ENCODE data around the gene PEX14.
"Not testable (repeated sequence)": the region's sequence is repeated elsewhere in the genome, so short reads cannot be mapped to it uniquely, and the experiment has no call there.

The PEX14 gene

DNA sequence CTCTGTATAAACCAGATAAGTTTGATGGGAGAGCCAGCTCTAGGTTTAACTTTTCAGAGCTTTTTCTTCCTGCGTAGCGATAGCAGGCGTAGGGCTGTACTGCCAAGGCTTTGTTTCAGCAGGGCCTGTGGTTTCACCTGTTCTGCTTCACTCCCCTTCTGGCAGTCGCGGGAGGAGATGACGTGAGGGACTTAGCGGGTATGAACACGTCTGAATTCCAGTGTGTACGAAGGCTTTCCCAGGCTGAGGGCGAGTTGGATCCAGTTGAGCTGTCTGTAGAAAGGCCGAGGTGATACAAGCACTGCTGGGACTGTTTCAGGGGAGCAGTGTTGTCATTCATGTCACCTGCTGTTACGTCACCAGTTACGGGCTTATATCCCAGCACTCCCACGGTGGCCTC, 21.2 kb downstream of the PEX14 start:
- no peaks in the 10 kb centered on the region for H3K27me3 Mint-ChIP-seq
- no peaks in the 10 kb centered on the region for H3K9me3 Mint-ChIP-seq
- peaks cover 7% of the 10 kb centered on the region for H3K36me3 Mint-ChIP-seq (ENCODE audit: low read depth)
- H3K27ac Mint-ChIP-seq: peak overlapping the region; percentile 10
- H3K4me1 Mint-ChIP-seq: peaks cover 50% of the 10 kb centered on the region
- ATAC-seq (no peak), DNase-seq (no peak)
- peak overlapping the region; percentile 77 for H3K4me3 Mint-ChIP-seq

DNA sequence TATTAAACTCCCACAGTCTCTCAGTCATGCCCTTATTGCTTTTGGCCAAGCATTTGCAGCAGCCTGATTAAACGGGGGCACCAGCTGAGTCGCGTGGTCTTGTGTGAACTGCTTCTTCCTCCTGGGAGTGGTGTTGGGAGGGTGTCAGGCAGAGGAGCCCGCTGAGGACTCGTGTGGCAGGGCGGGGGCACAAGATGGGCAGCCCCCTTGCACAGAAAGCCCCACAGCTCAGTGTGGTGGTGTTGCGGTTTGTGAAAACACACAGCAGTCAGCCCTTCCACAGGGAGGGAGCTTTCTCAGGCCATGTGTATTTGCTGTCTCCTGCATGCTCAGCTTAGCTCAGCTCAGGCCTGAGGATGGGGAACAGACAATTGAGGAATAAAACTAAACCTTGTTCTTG, 22.4 kb downstream of the PEX14 start:
- H3K27me3 Mint-ChIP-seq: no peaks in the 10 kb centered on the region
- no peak overlapping the region for H3K27ac Mint-ChIP-seq
- no peaks in the 10 kb centered on the region for H3K9me3 Mint-ChIP-seq
- H3K4me3 Mint-ChIP-seq: no peak overlapping the region
- no peak for ATAC-seq
- peaks cover 54% of the 10 kb centered on the region for H3K4me1 Mint-ChIP-seq
- no peak for DNase-seq
- H3K36me3 Mint-ChIP-seq (ENCODE audit: low read depth): peaks cover 7% of the 10 kb centered on the region

DNA sequence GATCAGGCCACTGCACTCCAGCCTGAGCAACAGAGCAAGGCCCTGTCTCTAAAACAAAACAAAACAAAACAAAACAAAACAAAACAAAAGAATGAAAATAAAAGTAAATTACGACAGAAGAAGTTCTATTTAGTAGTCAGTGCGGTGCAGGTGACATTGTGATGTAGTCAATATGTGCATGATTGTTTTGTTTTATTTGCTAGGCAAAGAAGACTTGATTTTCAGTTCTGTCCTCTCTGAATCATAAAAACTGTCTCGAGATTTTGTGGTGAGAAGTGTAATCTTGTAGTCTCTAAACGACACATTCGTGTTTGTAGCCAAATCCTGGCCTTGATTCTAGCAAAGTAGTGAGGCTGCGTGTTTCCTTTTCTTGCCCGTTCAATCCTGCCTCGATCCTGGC, 23.5 kb downstream of the PEX14 start:
- ATAC-seq (no peak), DNase-seq (no peak)
- H3K36me3 Mint-ChIP-seq (ENCODE audit: low read depth): peaks cover 7% of the 10 kb centered on the region
- peaks cover 56% of the 10 kb centered on the region for H3K4me1 Mint-ChIP-seq
- H3K4me3 Mint-ChIP-seq: no peak overlapping the region
- no peaks in the 10 kb centered on the region for H3K9me3 Mint-ChIP-seq
- H3K27ac Mint-ChIP-seq: no peak overlapping the region
- no peaks in the 10 kb centered on the region for H3K27me3 Mint-ChIP-seq

DNA sequence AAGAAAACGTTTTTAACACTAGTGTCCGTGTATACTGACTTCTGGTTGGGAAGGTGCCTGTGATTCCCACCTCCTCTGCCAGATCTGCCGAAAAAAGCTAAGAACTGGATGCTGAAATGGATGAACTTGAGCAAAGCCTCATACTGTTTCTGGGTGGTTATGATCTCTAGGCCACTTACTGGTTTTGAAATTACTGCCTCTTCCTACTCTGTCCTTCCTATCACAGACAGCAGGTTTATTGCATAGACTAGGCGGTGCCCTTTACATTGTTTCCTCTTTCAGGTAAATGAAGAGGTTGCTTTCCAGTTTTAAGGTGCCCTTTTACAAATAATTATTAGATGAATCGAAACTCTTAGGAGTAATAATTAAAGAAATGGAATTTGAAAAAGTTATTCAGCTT, 27.5 kb downstream of the PEX14 start:
- H3K9me3 Mint-ChIP-seq: no peaks in the 10 kb centered on the region
- ATAC-seq (no peak), DNase-seq (no peak)
- peaks cover 38% of the 10 kb centered on the region for H3K4me1 Mint-ChIP-seq
- no peaks in the 10 kb centered on the region for H3K27me3 Mint-ChIP-seq
- H3K4me3 Mint-ChIP-seq: no peak overlapping the region
- no peaks in the 10 kb centered on the region for H3K36me3 Mint-ChIP-seq (ENCODE audit: low read depth)
- H3K27ac Mint-ChIP-seq: no peak overlapping the region

DNA sequence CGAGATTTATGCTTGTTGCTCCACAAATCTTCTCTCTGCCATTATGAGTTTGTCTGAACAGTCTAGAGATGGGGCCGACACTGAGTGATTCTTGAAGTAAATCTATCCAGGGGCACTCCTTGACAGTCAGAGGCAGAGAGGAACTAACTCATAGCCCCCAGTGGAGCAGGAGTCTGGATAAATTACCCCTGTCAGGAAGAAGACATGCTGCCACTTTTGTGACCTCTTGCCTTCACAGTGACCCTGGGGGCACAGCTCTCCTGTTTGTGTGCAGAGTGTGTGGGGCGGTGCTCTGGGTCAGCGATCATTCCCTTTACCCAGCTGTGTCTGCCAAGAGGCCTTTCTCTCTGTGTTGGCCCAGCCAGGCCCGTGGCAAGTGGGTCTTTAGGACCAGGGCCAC, 29.5 kb downstream of the PEX14 start:
- Mint-ChIP-seq H3K27ac (no peak overlapping the region), H3K9me3 (no peaks in the 10 kb centered on the region), H3K36me3 (ENCODE audit: low read depth) (no peaks in the 10 kb centered on the region), H3K4me1 (peaks cover 32% of the 10 kb centered on the region), H3K4me3 (no peak overlapping the region), H3K27me3 (no peaks in the 10 kb centered on the region)
- DNase-seq: no peak
- no peak for ATAC-seq

DNA sequence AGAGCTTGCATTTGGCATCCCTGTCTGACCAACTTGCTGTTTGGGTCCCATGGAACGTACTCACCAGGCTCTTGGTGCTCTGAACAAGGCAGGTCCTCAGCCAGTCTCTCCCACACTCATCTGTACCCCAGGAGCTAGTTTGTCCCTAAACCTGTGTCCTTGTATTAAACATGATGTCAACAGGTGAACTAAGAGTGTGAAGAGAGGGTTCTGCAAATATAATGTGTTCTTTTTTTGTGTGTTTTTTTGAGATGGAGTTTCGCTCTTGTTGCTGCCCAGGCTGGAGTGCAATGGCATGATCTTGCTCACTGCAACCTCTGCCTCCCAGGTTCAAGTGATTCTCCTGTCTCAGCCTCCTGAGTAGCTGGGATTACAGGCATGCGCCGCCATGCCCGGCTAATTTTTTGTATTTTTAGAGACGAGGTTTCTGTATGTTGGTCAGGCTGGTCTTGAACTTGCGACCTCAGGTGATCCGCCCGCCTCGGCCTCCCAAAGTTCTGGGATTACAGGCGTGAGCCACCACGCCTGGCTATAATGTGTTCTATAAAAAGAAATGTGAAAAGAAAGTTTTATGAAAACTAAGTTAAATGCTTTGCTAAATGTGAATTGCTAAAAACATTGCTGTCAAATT, 31.4 kb downstream of the PEX14 start:
- ATAC-seq; H3K9me3 Mint-ChIP-seq; DNase-seq; H3K36me3 Mint-ChIP-seq (ENCODE audit: low read depth); H3K27me3 Mint-ChIP-seq; H3K27ac Mint-ChIP-seq; H3K4me3 Mint-ChIP-seq: not testable (repeated sequence)
- peaks cover 45% of the 10 kb centered on the region for H3K4me1 Mint-ChIP-seq

DNA sequence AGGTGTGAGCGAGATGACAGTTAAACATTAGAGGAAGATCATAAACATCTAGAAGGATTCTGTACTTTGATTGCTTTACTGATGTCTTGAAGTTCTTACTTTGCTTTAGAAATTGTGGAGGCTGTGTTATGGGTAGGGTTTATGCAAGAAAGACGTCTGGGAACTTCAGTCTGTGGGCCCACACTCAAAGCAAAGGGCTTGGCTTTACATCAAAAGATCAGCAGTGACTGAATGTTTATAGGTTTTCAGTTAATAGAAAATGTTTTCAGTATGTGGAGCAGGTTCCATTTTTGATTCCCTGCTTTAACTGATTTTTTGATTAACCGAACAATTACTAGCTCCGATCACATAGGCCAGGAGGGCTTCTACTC, 31.9 kb downstream of the PEX14 start:
- no peaks in the 10 kb centered on the region for H3K36me3 Mint-ChIP-seq (ENCODE audit: low read depth)
- H3K27ac Mint-ChIP-seq: no peak overlapping the region
- no peaks in the 10 kb centered on the region for H3K9me3 Mint-ChIP-seq
- no peak overlapping the region for H3K4me3 Mint-ChIP-seq
- H3K4me1 Mint-ChIP-seq: peaks cover 50% of the 10 kb centered on the region
- H3K27me3 Mint-ChIP-seq: no peaks in the 10 kb centered on the region
- DNase-seq (no peak), ATAC-seq (no peak)

DNA sequence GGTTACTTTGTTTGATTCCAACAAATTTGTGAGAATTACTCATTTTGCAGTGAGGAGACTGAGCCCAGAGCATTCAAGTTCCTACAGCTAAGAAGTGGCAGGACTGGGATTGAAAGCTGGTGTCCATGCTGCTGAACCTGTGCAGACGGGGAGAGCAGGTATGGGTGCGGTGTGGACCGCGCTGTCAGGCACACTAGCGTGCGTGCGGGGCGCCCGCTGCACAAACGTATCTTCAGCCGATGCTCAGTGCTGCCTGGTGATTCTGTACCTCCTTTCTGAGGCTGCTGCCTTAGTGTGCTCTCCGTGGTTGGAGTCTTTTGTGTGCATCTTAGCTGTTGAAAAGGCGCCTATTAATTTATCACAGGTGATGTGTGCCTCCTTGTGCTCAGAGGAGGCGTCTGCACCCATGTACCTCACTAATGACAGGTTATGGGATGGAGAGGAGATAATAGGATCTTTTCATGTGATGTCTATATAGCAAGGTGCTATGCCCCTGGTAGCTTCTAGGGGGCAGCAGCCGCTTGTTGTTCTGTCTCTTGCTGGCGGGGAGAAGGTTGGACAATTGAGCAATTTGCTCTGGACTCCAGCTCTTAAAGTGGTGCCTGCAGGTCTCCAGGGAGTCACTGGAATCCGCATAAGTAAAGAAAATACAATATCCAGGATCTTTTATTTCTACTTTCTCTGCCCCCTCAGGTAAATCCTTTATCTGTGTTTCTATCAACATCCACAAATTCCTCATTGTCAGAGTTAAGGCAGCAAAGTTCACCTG, 32.5 kb downstream of the PEX14 start:
- DNase-seq (peak; percentile 48), ATAC-seq (no peak)
- H3K27ac Mint-ChIP-seq: no peak overlapping the region
- H3K4me3 Mint-ChIP-seq: no peak overlapping the region
- H3K36me3 Mint-ChIP-seq (ENCODE audit: low read depth): no peaks in the 10 kb centered on the region
- H3K4me1 Mint-ChIP-seq: peaks cover 50% of the 10 kb centered on the region
- no peaks in the 10 kb centered on the region for H3K9me3 Mint-ChIP-seq
- no peaks in the 10 kb centered on the region for H3K27me3 Mint-ChIP-seq

DNA sequence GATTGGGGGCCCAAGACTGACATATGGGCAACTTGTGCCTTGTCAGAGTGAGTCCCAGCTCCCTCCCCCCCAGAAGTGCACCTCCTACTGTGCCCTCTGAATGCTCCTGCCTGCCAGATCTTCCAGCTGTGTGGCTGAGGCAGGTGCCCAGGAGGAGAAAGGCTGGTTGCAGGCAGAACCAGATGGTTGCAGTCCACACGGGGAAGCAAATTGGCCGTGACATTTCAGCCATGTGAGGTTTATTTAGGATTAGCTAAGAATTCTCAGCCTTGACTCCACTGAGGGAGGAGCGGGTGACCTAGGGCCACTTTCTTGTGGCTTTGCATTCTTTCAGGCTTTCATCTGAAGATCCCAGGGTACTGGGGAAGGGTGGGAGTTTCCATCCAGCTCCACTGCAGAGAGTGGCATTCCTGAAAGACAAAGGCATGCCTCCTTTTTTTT, 33.8 kb downstream of the PEX14 start:
- H3K4me3 Mint-ChIP-seq: no peak overlapping the region
- no peak for ATAC-seq
- no peaks in the 10 kb centered on the region for H3K27me3 Mint-ChIP-seq
- H3K9me3 Mint-ChIP-seq: no peaks in the 10 kb centered on the region
- H3K4me1 Mint-ChIP-seq: peaks cover 62% of the 10 kb centered on the region
- H3K36me3 Mint-ChIP-seq (ENCODE audit: low read depth): no peaks in the 10 kb centered on the region
- DNase-seq: no peak
- no peak overlapping the region for H3K27ac Mint-ChIP-seq

DNA sequence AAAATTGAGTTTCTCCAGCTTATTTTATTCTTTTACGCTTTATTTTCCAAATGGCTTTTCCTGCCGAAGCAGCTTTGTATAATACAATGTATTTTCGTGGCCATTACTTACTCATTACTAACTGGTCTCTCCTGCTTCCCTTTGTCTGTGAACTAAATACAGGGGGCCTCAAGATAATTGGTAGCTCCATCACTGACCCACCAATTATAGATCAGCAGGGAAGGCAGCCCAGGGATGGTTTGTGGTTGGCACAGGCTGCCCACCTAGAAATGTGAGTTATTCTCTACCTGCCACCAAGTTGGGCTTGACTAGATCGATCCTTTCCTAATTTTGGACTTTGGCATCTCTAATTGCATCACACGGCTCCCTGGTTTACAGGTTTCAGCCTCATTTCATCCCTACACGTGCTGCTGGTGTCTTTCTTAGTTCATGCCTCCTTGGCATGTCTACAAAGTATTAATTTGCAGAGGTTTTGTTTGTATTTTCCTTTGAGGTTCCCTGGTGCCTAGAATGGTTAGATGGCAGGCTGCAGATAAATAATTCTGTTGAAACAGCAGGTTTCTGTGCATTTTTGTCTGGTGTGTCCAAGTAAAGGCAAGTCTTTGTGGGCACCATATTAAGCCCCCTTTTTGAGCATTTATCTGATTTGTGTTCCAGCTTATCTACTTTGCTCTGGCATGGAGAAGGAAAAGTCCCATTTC, 35.2 kb downstream of the PEX14 start:
- H3K27me3 Mint-ChIP-seq: no peaks in the 10 kb centered on the region
- no peaks in the 10 kb centered on the region for H3K36me3 Mint-ChIP-seq (ENCODE audit: low read depth)
- H3K4me1 Mint-ChIP-seq: peaks cover 76% of the 10 kb centered on the region
- ATAC-seq (no peak), DNase-seq (no peak)
- no peaks in the 10 kb centered on the region for H3K9me3 Mint-ChIP-seq
- H3K27ac Mint-ChIP-seq: peak overlapping the region; percentile 91
- H3K4me3 Mint-ChIP-seq: peak overlapping the region; percentile 57

DNA sequence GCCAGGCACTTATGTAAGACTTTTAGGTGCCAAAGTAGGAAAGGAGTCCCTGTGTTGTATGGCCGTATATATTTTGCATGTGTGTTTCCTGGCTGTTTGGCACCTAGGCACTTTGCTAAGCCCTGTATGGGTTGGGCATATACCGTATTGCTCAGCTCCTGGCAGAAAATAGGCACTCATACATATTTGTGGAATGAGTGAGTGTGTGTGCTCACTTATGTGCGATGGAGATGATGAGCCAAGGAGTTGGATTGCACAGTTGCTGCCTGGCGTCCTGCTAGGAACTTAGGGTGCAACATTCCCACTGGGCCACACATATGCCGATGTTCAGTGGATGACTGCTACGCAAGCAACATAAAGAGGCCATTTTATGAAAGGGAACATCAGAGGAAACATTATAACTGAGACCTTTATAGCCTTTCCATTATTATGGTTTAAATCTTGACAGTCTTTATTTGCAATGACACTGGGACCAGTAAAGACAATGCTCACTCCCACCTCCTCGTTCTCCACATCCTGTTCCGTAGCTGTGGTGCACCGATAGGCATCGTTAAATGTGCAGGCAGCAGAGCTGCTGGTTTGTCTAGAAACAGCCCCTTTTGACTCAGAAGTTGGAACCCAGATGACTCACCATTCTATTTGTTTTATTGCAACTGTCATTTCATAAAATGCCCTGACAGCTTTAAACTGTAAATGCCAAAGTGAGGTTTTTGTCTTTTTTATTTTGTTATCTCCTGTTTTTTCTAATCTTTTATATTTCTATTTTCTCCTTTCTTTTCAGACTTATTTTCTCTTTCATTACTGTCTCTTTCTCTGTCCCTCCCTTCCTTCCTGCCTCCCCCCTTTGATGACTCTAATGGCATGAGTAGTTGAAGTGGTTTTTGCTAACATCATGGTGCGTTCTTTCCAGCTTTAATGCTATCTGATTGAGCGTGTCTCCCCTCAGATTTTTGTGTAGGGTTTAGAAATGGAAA, 36.1 kb downstream of the PEX14 start:
- DNase-seq (peak; percentile 72), ATAC-seq (peak; percentile 96)
- Mint-ChIP-seq H3K4me1 (peaks cover 81% of the 10 kb centered on the region), H3K9me3 (no peaks in the 10 kb centered on the region), H3K27ac (peak overlapping the region; percentile 91), H3K27me3 (no peaks in the 10 kb centered on the region), H3K4me3 (peak overlapping the region; percentile 57), H3K36me3 (ENCODE audit: low read depth) (no peaks in the 10 kb centered on the region)

DNA sequence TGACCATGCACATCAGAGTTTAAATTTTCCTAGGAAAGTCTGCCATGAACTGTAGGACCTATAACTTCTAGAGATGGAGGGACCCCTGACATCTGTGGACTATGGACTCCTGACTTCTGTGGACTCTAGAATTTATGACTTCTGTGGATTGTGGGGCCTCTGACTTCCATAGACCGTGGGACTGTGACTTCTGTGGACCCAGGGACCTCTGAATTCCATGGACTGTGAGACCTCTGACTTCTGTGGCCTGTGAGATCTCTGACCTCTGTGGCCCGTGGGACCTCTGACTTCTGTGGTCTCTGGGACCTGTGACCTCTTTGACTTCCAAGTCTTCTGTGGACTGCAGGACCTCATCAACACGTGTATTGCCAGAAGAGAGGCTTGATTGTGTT, 36.7 kb downstream of the PEX14 start:
- Mint-ChIP-seq H3K9me3 (no peaks in the 10 kb centered on the region), H3K27ac (peak overlapping the region; percentile 91), H3K36me3 (ENCODE audit: low read depth) (no peaks in the 10 kb centered on the region), H3K27me3 (no peaks in the 10 kb centered on the region), H3K4me1 (peaks cover 86% of the 10 kb centered on the region), H3K4me3 (peak overlapping the region; percentile 57)
- ATAC-seq: no peak
- DNase-seq: no peak

DNA sequence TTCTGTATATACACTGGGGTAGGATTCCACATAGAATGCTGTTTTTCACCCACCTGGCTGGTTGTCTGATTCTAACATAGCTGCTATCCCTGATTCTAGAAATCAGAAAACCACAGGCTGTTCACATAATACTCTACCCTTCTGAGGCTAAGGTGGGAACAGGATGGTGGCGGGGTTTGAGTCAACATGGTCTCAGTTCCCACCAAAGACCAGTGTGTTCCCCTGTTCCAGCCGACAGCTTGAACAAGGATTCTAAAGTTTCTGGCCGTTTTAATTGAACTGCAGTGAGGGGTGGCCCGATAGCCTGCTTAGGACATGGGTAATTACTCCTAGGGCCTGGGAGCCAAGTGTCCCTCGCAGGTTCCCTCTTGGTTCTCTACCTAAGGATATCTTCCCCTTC, 38.4 kb downstream of the PEX14 start:
- Mint-ChIP-seq H3K4me3 (peak overlapping the region; percentile 22), H3K36me3 (ENCODE audit: low read depth) (no peaks in the 10 kb centered on the region), H3K27me3 (no peaks in the 10 kb centered on the region), H3K4me1 (peaks cover 84% of the 10 kb centered on the region), H3K27ac (no peak overlapping the region), H3K9me3 (no peaks in the 10 kb centered on the region)
- DNase-seq (no peak), ATAC-seq (no peak)

DNA sequence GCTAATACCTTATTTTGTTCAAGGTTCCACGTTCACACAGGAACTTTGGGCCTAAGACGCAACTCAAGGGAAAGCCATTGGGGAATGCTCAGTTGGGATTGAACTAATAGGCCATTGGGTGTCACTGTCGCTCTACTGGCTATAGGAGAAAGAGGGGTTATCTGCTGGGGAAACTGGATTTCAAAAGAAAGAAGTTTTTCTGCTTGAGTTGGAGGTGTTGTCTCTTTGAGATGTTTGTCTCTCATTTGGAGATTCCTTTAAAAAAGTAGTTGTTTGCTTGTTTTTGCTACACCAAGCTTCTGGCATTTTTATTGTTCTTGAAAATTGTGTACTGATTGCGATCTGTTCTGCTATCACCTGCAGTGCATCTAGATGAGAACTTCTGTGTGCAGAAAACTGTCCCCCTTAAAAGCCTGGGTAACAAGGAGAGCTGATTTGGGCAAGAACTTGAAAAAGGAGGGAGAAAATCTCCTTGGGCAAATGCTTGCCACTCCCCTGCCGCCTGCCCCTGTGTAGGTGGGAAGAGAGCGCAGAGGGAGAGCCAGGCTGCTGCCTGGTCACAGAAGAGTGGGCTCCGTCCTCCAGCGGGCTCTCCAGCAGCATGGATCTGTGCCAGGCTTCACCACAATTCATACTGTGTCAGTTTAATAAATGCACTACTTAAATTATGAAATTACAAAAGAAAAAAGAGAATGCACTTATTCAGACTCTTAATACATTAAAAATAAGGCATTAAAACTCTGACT, 39.9 kb downstream of the PEX14 start:
- H3K9me3 Mint-ChIP-seq: no peaks in the 10 kb centered on the region
- DNase-seq: no peak
- H3K27ac Mint-ChIP-seq: no peak overlapping the region
- no peaks in the 10 kb centered on the region for H3K27me3 Mint-ChIP-seq
- H3K36me3 Mint-ChIP-seq (ENCODE audit: low read depth): peaks cover 2% of the 10 kb centered on the region
- H3K4me3 Mint-ChIP-seq: no peak overlapping the region
- no peak for ATAC-seq
- peaks cover 77% of the 10 kb centered on the region for H3K4me1 Mint-ChIP-seq

Measured in activated naive CD8-positive, alpha-beta T cell treated with anti-CD3 and anti-CD28 coated beads, Interleukin-2, amount 50 U/mL, for 24 hours (primary cell).